ENCODE data around the gene ROR2.

- TF ChIP-seq ZBTB7A (IDR thresholded peaks at IDR 0.05; ENCODE audit: low read depth) (no peak), USF1 (IDR thresholded peaks at IDR 0.05) (no peak), YY1 (IDR thresholded peaks at IDR 0.05; ENCODE audit: low read depth) (no peak), CEBPB (IDR thresholded peaks at IDR 0.05) (no peak), REST (IDR thresholded peaks at IDR 0.05; ENCODE audit: low read depth) (no peak), CREB1 (IDR thresholded peaks at IDR 0.05; ENCODE audit: low read depth) (no peak), TAF1 (IDR thresholded peaks at IDR 0.05; ENCODE audit: low read depth) (no peak), EP300 (IDR thresholded peaks at IDR 0.05; ENCODE audit: borderline replicate concordance) (no peak), MAX (IDR thresholded peaks at IDR 0.05) (no peak), FOXM1 (IDR thresholded peaks at IDR 0.05; ENCODE audit: borderline replicate concordance, low read depth) (no peak), NFIC (IDR thresholded peaks at IDR 0.05) (no peak), RAD21 (IDR thresholded peaks at IDR 0.05; ENCODE audit: low read depth) (no peak), TCF12 (IDR thresholded peaks at IDR 0.05; ENCODE audit: low read depth) (no peak), TEAD4 (IDR thresholded peaks at IDR 0.05) (no peak)
These were observed 391.1 kb downstream of the ROR2 start for GRCh38 chr9:91558879-91559278.

Data from Ishikawa (cell line).